Islet precursor cell (in vitro differentiated cells): ENCODE results near the gene ZNF821.
"Not testable (repeated sequence)": the region's sequence is repeated elsewhere in the genome, so short reads cannot be mapped to it uniquely, and the experiment has no call there.

Experiments used
- DNase-seq: peaks from one replicate; pipeline ENCODE4 v3.0.0-alpha.2; 2018

Gene ZNF821

DNA sequence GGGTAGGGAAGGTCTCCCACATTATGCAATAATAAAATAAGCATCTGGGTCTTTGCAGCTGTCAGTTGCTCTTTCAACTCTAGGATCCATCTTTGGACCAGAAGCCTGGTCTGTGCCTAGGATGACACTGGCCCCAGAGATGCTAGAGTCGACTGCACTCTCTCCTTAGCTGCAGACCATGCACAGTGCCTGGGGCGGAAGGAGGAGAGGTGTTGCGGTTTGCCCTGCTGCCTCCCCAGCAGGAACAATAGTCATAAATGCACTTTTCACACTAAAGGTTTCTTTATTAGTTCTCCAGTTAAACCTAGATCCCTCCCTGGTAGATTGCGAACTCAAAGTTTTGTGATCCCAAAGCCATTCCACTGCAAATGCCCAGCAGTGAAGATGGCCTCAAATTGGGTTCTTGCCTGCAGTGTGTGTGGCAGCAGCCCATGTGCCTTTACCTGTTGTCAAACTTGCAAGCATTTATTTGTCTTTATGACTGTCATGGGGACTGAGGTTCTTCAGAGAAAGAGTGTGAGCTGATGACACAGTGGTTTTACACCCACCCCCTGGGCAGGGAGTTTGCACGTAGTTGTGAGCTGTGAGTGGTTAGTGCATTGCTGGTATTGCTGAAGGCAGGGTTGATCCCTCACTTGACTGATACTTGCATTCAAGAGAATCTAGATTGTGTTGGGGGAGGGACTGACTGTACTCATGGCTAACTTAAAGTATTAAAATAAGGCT is 27.9 kb downstream of the ZNF821 start:
- DNase-seq = no peak

DNA sequence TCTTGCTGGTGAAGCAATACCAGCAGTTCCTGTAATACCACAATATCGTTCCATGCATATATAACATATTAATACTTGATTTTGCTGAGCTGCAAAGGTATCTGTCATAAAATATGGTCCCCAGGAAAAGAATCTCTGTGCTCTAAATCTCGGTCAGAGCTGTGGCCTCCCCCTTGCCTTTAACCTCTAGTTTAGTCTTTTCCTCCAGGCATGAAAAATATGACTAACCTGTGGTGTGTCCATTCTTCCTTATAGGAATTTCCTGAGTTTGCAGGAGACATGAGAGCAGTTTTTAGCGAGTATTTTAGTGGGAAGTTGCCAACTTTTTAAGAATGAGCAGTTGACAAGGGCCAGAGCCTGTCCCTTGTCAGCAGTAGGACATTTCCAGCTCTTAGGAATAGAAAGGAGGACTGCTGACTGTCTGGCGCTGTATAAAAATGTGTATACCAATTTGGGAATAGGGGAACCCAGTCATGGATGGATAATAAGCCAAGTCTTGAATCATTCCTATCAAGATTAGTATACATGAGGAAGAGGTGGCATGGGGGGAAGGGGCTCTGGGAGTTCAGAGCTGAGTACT is 29.5 kb downstream of the ZNF821 start:
- DNase-seq = no peak

DNA sequence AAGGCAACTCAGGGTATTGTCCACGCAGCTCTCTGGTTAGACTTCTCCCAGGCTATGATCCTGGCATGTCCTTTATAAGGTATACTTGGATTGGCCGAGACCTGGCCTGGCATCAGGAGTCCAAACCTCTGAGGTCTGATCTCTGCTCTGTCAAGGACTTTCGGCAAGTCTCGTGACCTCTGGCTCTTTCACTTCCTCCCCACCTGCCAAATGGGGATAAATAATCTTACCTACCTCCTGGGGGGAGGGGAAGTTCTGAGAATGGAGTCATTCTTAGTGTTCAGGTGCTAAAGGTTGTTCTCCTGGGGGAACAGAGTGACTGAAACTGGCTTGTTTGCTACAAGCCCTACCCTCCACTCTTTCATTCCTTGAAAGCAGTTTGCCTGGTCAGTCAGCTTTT is 30.6 kb downstream of the ZNF821 start:
- DNase-seq = no peak

DNA sequence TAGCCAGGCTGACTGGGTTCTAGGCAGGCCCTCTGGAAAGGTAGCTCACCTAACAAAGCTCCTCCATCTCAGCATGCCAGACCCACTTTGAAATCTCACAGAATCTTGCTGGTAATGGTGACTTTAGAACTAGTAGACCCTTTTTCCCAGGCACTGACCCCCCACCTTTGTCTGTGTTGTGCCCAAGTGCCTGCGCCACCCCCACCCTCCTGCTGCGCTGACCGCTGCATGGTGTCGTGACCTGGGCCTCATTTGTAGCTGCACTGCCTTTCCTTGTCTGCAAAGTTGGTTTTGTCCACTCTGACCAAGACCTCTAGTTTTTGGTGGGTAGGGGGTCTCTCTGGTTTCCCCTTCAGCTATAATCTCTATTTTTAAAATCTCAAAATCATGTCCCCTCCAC is 31.4 kb downstream of the ZNF821 start:
- no peak for DNase-seq

DNA sequence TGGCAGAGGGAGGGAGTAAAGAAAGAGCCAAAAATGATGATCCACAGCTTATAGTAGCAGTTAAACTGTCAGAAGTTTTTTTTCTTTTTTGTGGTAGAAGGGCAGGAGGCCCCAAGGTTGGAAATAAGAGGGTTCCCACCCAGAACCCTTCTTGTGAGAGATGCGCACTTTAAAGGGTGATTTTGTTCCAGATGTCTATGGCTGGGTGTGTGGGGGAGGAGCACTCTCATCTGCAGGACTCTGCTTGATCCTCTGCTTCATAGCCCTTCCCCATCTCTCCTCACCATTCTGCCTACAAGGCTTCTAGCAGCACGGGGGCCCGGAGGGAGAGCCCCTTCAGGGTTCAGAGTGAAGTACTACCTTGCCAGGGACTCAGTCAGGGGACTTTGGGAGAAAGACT is 31.8 kb downstream of the ZNF821 start:
- DNase-seq = no peak

DNA sequence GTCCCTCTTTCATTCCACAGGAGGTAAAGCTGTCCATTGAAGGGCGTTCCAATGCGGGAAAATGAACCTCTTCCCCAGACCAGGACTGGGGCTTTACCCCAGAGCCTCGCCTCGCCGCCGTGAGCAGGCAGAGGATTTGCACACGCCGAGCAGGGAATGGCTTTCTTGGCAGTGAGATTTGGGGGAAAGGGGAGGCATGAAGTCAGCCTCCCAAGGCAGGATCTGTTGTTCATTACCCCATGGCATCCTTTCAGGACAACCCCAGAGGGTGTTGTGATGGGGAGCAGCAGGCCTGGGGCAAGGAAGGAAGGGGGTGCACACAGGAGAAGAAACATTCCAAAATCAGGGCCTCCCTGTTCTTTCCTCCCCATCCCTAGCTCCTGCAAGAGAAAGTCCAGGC is 32.2 kb downstream of the ZNF821 start:
- no peak for DNase-seq

DNA sequence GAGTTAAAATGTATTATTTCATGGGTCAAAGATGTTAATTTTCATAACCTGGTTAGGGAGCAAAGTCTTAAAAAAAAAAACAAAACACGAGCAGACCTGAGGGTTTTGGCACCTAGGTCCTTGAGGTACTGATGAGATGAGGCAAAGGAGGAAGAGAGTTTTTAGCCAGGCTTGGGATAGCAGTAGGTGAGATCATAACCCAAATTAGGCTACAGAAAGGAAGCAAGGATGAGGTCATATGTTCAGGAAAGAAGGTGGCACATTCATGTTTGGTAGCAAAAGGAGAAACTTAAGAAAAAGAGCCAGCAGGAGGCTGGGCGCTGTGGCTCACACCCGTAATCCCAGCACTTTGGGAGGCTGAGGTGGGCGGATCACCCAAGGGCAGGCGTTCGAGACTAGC is 35.4 kb downstream of the ZNF821 start:
- DNase-seq = no peak

DNA sequence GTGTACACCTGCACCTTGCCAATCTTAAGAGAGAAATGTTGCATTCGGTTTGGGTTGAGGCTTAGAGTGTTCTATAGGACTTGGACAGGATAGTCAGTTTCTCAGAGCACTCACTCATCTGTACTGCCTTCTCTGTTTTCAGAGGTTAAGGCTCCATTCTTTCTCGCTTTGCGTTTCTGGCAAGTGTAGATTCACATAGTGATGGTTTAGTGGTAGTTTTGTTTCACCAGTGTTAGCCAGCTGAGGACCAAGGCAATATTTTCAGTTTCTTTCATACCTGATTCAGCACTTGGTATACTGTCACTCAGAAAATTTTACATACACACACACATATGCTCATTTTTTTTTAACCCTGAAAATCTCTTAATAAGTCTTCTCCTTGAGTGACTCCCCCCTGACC is 36.9 kb downstream of the ZNF821 start:
- no peak for DNase-seq

DNA sequence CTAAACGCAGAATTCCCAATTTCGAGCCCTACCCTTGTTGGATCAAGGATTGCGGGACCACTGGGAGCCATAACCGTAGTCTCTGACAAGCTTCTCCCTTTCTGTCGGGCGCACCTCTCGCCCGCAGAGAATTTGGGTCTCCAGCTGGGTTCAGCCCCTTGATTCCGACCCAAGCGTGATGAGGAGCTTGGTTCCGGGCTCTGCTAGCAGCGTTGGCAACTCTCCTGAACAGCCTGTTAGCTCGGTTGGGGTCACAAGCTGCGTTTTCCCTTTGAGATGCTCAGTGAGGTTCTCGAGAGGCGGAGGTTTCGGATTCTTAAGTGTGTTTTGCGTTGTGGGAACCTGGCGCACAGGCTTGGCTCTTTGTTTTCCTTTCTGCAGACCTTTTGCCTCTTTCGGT is 37.6 kb downstream of the ZNF821 start:
- DNase-seq = no peak

DNA sequence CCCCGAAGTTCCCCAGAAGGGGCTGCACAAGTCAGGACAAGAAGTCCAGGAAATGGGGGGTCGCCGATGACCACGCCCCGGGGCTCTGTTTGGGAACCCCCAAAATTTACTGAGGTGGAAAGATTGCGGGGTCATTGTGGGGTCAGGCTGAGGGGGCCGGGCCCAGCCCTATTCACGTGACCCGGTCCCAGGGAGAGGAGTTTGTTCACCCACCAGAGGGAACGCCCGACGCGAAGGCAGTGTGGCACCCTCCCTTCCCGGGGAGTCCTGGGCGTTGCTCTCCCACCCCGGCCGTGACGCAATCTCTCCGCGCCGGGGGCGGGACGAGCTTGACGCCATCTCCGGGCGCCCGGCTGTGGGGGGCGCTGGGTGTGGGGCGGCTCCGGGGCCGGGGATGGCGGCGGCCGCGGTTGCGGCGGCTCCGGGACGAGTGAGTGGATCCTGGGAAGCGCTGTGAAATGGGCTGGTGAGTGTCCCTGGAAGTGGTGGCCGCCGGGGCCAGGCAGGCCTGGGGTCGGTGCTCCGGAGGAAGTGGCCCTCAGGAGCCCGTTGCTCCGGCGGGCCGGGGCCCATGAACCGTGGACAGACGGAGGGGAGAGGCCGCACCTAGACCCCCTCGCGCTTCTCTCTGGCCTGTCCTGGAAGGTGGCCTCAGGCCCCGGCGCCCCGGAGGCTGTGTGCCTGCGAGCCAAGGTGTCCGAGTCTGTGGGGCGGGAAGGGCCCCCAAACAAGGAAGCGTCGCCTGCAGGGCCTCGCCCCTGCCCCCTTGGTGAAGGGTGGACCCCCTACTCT is 38.1 kb downstream of the ZNF821 start, which contains the start of gene ATXN1L:
ATXN1L (plus strand) TSS at position 338 of the 792 bp plus-strand sequence. CDS start 3,765 bp downstream, outside the sequence.
- DNase-seq = peak; percentile 93

DNA sequence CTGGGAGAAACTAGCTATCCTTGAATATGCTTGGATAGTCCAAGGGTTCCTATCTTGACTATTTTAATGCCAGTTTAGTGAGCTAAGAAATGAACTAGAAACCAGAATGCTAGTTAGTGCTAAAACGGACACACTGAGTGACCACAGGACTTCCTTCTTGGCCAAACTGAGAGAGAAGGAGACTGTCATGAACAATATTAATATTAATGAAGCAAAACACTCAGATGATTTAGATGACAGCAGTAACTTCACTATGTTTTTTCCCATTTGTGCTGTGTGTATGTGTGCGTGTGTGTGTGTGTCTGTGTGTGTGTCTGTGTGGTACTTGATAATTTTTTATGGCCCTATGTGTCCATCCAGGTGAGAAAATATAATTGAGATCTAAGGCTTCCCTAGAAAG is 40.4 kb downstream of the ZNF821 start:
- no peak for DNase-seq

DNA sequence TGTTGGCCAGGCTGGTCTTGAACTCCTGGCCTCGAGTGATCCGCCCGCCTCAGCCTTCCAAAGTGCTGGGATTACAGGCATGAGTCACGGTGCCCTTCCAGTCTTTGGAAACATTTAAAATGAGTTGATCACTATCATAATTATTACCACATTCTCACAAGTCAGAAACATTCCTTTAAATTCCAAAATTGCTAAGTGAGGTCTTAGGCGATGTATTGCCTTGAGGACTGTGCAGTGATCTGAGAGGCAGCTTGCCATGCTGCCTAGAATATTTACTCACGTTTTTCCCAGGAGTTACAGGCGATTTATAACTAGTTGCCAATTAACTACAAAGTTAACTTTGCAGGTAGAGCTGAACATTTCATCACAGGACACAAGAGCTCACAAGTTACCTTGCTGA is 43.9 kb downstream of the ZNF821 start:
- no peak for DNase-seq

DNA sequence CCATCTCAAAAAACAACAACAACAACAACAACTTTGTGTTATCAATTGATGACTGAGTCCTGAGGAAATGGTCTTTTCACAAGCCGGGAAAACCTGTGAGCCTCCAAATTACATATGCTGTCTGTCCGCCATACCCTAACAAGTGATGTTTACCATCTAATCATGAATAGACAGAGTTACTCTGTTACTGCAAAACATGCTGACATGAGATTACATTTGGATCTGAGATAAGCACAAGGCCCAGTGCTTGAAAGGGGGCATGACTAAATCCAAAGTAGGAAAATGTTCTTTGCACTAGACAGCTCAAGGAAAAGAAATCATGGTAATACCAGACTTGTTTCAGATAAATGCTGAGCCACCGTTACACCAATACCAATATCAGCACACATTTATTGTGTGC is 46.8 kb downstream of the ZNF821 start:
- no peak for DNase-seq

DNA sequence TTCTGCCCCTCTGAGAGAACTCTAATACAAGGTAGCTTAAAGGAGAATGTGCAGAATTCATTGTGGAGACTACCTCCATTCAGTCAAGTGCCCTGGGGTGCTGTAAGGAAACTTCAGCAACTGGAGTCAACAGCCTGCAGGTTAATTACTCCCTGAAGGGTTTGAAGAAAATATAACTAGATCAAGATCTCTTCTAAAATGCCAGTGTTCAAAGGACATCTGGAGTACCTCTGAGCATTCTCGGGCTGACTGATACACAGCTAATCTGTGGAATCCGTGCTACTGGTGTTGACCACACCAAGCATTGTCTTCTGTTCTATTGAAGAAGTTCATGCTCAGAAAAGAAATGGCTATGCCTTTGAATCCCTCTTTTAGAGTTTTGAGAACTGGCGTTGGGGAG is 49.7 kb downstream of the ZNF821 start:
- DNase-seq = no peak

DNA sequence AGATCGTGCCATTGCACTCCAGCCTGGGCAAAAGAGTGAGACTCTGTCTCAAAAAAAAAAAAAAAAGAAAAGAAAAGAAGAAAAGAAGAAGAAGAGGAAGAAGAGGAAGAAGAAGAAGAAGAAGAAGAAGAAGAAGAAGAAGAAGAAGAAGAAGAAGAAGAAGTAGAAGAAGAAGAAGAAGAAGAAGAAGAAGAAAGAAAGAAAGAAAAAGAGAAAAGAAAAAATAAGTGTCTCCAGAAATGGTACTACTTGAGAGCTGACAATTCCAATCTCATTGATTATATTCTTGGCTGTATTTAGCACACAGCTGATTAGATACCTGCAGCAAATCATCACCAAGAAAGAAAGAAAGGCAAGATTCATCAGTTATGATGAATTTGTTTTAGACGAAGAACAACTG is 51.9 kb downstream of the ZNF821 start:
- DNase-seq = not testable (repeated sequence)

DNA sequence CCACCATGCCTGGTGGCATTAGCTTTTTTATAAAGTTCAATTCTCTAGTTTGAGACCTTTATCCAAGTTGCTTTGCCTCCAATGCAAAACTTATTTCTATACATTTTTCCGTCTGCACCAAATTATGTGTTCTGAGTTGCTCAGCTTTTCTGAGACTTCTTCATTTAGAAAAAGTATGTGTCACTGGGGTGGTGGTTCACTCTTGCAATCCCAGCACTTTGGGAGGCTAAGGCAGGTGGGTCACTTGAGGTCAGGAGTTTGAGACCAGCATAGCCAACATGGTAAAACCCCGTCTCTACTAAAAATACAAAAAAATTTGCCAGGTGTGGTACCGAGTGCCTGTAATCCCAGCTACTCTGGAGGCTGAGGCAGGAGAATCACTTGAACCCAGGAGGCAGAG is 52.3 kb downstream of the ZNF821 start:
- not testable (repeated sequence) for DNase-seq

DNA sequence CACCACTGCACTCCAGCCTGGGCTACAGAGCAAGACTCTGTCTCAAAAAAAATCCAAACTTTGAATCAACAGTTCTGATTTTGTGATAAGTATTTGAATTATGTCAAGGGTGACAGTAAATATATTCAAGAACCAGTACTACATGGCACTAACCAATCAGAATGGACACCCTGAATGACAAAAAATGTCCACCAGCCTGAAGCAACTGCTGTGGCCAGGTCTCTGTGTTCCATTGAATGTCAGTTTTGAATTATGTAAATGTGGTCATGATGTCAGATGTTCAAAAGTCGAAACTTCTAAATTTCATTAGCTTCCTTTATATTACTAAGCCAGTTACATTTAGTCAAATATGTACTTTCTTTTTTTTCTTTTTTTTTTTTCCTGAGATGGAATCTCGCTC is 53.6 kb downstream of the ZNF821 start:
- DNase-seq = no peak

DNA sequence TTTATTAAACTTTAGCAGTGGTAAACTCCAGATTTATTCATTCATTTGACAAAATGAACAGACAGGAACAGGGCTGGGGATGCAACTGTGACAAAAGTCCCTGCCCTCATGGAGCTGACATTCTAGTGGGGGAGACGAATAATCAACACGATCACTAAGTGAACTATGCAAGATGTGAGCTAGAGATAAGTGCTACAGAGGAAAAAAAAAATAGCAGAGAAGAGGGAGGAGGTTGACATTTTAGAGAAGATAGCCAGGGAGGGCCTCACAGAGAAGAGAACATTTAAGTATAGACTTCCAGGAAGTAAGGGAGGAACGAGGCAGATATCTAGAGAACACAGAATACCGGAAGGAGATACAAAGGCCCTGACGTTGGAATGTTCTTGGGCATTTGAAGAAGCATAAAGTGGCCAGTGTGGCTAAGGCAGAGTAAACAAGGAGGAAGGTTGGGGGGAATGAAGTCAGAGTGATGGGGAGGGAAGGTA is 57.4 kb downstream of the ZNF821 start:
- DNase-seq = no peak

DNA sequence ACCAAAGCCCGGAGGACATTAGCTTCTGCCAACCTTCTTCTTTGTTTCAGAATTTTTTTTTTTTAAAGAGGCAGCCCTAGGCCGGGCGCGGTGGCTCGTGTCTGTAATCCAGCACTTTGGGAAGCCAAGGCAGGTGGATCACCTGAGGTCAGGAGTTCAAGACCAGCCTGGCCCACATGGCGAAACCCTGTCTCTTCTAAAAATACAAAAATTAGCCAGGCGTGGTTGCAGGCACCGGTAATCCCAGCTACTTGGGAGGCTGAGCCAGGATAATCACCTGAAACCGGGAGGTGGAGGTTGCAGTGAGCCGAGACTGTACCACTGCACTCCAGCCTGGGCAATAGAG is 66.9 kb downstream of the ZNF821 start:
- not testable (repeated sequence) for DNase-seq

DNA sequence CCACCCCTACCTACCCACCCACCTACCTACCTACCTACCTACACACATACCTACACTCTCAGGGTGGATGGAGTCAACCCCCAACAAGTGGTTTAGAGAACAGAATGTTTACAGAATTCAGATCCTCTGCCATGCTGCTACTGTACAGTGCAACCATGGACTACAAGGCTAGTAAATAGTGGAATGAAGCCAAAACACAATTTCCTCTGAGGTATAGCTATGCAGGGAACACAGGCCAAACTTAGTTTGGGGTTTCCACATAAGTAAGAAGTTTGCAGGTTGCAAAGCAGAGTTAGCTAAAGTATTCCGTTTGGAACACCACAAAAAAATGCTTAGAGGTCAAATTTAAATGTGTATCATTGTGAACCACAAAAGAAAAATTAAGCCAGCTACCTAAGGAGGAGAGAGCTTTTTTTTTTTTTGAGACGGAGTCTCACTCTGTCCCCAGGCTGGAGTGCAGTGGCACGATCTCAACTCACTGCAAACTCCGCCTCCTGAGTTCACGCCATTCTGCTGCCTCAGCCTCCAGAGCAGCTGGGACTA is 72.7 kb downstream of the ZNF821 start:
- no peak for DNase-seq

DNA sequence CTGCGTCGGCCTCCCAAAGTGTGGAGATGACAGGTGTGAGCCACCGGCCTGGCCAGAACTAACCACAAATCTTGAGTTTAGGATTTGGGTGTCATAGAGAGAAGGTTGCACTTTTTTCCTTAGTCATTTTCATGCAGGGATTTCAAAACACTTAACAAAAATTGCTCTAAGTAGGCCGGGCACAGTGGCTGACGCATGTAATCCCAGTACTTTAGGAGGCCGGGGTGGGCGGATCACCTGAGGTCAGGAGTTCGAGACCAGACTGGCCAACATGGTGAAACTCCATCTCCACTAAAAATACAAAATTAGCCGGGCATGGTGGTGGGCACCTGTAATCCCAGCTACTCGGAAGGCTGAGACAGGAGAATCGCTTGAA is 73.8 kb downstream of the ZNF821 start:
- not testable (repeated sequence) for DNase-seq
